H9 (cell line): ENCODE measurements around the gene HEXIM1. TPM values are rescaled to one million over a fixed set of nuclear protein-coding genes. Genes with fewer than 3 reads are reported as not detected.

ENCODE experiments used
- DNase-seq: peaks from one replicate; pipeline ENCODE4 v3.0.0-alpha.2; 2017
- H2AFZ ChIP-seq: one replicate; pipeline ENCODE4 v1.6.1; 2013; ENCODE audit warnings: mild to moderate bottlenecking, low read length, control low read depth, moderate library complexity
- H2AK5ac ChIP-seq: 2 replicates; pipeline ENCODE4 v1.6.1; 2013; ENCODE audit warnings: low read length, control low read depth, mixed read lengths; ENCODE audit not compliant: insufficient read length
- H2BK120ac ChIP-seq: one replicate; pipeline ENCODE4 v1.6.1; 2013; ENCODE audit warnings: low read depth, mild to moderate bottlenecking, low read length, control low read depth, inconsistent platforms; ENCODE audit not compliant: poor library complexity, severe bottlenecking
- H2BK12ac ChIP-seq: 2 replicates; pipeline ENCODE4 v1.6.1; 2013; ENCODE audit warnings: low read length, control low read depth, mixed read lengths, low read depth; ENCODE audit not compliant: insufficient read length
- H2BK15ac ChIP-seq: 2 replicates; pipeline ENCODE4 v1.6.1; 2013; ENCODE audit warnings: low read depth, low read length, control low read depth
- H2BK20ac ChIP-seq: one replicate; pipeline ENCODE4 v1.6.1; 2013; ENCODE audit warnings: low read depth, mild to moderate bottlenecking, low read length, control low read depth, inconsistent platforms; ENCODE audit not compliant: poor library complexity, severe bottlenecking
- H2BK5ac ChIP-seq: 2 replicates; pipeline ENCODE4 v1.6.1; 2013; ENCODE audit warnings: low read length, control low read depth, mixed read lengths; ENCODE audit not compliant: insufficient read length
- H3K14ac ChIP-seq: 2 replicates; pipeline ENCODE4 v1.6.1; 2013; ENCODE audit warnings: low read length, control low read depth; ENCODE audit not compliant: insufficient read depth
- H3K18ac ChIP-seq: 2 replicates; pipeline ENCODE4 v1.6.1; 2013; ENCODE audit warnings: low read depth, mild to moderate bottlenecking, mixed read lengths, low read length, control low read depth; ENCODE audit not compliant: insufficient read length
- H3K23ac ChIP-seq: 2 replicates; pipeline ENCODE4 v1.6.1; 2013; ENCODE audit warnings: low read length, control low read depth, mixed read lengths, low read depth; ENCODE audit not compliant: insufficient read length
- H3K23me2 ChIP-seq: 2 replicates; pipeline ENCODE4 v1.6.1; 2013; ENCODE audit warnings: low read depth, mild to moderate bottlenecking, mixed read lengths, low read length, control low read depth; ENCODE audit not compliant: insufficient read length, poor library complexity, severe bottlenecking
- H3K27ac ChIP-seq: 2 replicates; pipeline ENCODE4 v1.5.1; 2013; ENCODE audit warnings: low read length, control low read depth, mixed read lengths, low read depth; ENCODE audit not compliant: insufficient read length
- H3K27me3 ChIP-seq: 2 replicates; pipeline ENCODE4 v1.6.1; 2013; ENCODE audit warnings: low read length, control low read depth, inconsistent platforms; ENCODE audit not compliant: insufficient read depth
- H3K4ac ChIP-seq: 2 replicates; pipeline ENCODE4 v1.6.1; 2013; ENCODE audit warnings: low read depth, mild to moderate bottlenecking, control low read depth, inconsistent platforms, low read length, moderate library complexity
- H3K4me1 ChIP-seq: 2 replicates; pipeline ENCODE4 v1.6.1; 2013; ENCODE audit warnings: low read length, control low read depth, inconsistent platforms; ENCODE audit not compliant: insufficient read depth
- H3K4me2 ChIP-seq: 2 replicates; pipeline ENCODE4 v1.6.1; 2013; ENCODE audit warnings: low read length, control low read depth, mixed read lengths; ENCODE audit not compliant: insufficient read length, insufficient read depth
- H3K56ac ChIP-seq: 2 replicates; pipeline ENCODE4 v1.6.1; 2013; ENCODE audit warnings: low read depth, mild to moderate bottlenecking, mixed read lengths, low read length, control low read depth; ENCODE audit not compliant: insufficient read length
- H3K79me1 ChIP-seq: 2 replicates; pipeline ENCODE4 v1.6.1; 2013; ENCODE audit warnings: low read depth, mild to moderate bottlenecking, moderate library complexity, low read length, control low read depth, inconsistent platforms; ENCODE audit not compliant: insufficient read depth, poor library complexity, severe bottlenecking
- H3K79me2 ChIP-seq: 2 replicates; pipeline ENCODE4 v1.6.1; 2013; ENCODE audit warnings: low read length, control low read depth, inconsistent platforms; ENCODE audit not compliant: insufficient read depth
- H3K9ac ChIP-seq: 2 replicates; pipeline ENCODE4 v1.6.1; 2013; ENCODE audit warnings: low read length, control low read depth, mixed read lengths; ENCODE audit not compliant: insufficient read length; ENCODE audit errors: extremely low read depth
- H3K9me3 ChIP-seq: one replicate; pipeline ENCODE4 v1.6.1; 2013; ENCODE audit warnings: low read depth, low read length, inconsistent platforms; ENCODE audit not compliant: control insufficient read depth
- H3T11ph ChIP-seq: one replicate; pipeline ENCODE4 v1.6.1; 2013; ENCODE audit warnings: mild to moderate bottlenecking, low read length, control low read depth, inconsistent platforms
- H4K20me1 ChIP-seq: one replicate; pipeline ENCODE4 v1.6.1; 2013; ENCODE audit not compliant: control insufficient read depth, insufficient read length, insufficient read depth
- H4K5ac ChIP-seq: 2 replicates; pipeline ENCODE4 v1.6.1; 2013; ENCODE audit warnings: low read depth, mild to moderate bottlenecking, mixed read lengths, low read length, control low read depth; ENCODE audit not compliant: insufficient read length
- H4K8ac ChIP-seq: replicated peaks from 2 replicates; pipeline ENCODE4 v1.6.1; 2013; ENCODE audit warnings: low read length, control low read depth, mixed read lengths, low read depth; ENCODE audit not compliant: insufficient read length
- H4K91ac ChIP-seq: 2 replicates; pipeline ENCODE4 v1.6.1; 2013; ENCODE audit warnings: low read depth, mild to moderate bottlenecking, moderate library complexity, mixed read lengths, low read length, control low read depth; ENCODE audit not compliant: insufficient read length
- H3K27ac Mint-ChIP-seq, 3 experiments: 2 replicates in 2 of 3; 3 replicates in 1 of 3; pipeline ENCODE4 v1.8.0; 2020 to 2021; ENCODE audit warnings: mixed read lengths in 3 of 3, mild to moderate bottlenecking in 1 of 3, moderate library complexity in 1 of 3
- H3K27me3 Mint-ChIP-seq: 2 replicates; pipeline ENCODE4 v1.8.0; 2021; ENCODE audit warnings: low read depth, mild to moderate bottlenecking, moderate library complexity, mixed read lengths
- H3K36me3 Mint-ChIP-seq, 3 experiments: 2 replicates in 2 of 3; 3 replicates in 1 of 3; pipeline ENCODE4 v1.8.0; 2020 to 2021; ENCODE audit warnings: low read depth in 3 of 3, mixed read lengths in 3 of 3; ENCODE audit not compliant: insufficient read depth in 1 of 3
- H3K4me1 Mint-ChIP-seq, 2 experiments: 2 replicates each; pipeline ENCODE4 v1.8.0; 2020; ENCODE audit warnings: mixed read lengths in 2 of 2
- H3K4me3 Mint-ChIP-seq, 2 experiments: 2 replicates in 1 of 2; 3 replicates in 1 of 2; pipeline ENCODE4 v1.8.0; 2020 to 2021; ENCODE audit warnings: mild to moderate bottlenecking in 2 of 2, mixed read lengths in 2 of 2, moderate library complexity in 1 of 2
- H3K9me3 Mint-ChIP-seq, 2 experiments: 2 replicates in 1 of 2; 3 replicates in 1 of 2; pipeline ENCODE4 v1.8.0; 2020; ENCODE audit warnings: mild to moderate bottlenecking in 2 of 2, mixed read lengths in 2 of 2, moderate library complexity in 1 of 2
- WGBS: extraction: QIAGEN DNeasy Blood & Tissue Kit; methylation state at CpG from one replicate; pipeline ENCODE4 v1.1.7; 2013; ENCODE audit warnings: missing lambda C conversion rate, low lambda C conversion rate, mixed read lengths; ENCODE audit not compliant: insufficient read length; ENCODE audit errors: extremely low coverage; 5-methylcytosine and 5-hydroxymethylcytosine counted together
- total RNA-seq: library from RNA; stranded (reverse); gene quantifications from 2 replicates; pipeline ENCODE4 v1.2.1, GENCODE V29; 2021
- TF ChIP-seq, protein P1 (sequence below): fragments of 200-600 bp; sonication (generic); conservative IDR thresholded peaks from 3 replicates; pipeline ENCODE4 v1.8.0; 2021; ENCODE audit warnings: antibody characterized with exemption, mild to moderate bottlenecking

Gene HEXIM1
- total RNA-seq, 1 experiment from 2014 or later, result 32.4 TPM

DNA sequence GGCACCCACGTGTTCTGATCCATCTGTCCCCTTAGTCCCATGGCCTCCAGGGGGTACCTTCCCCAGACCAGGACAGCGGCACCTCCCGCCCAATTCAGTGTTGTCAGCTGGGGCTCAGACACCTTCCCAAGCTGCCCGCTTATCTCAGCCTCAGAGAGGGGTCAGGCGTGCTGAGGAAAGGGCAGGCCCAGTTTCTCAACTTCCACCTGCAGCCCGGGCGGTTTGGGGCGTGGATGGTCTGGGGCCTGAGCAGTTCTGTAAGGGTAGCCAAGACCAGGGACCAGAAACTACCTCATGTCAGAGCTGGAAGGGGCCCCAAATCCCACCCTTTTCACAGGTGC lies 21.1 kb upstream of the HEXIM1 start:
- Mint-ChIP-seq H3K4me1 (peaks cover 30 to 37% of the 10 kb centered on the region in 2 experiments), H3K36me3 (no peaks in the 10 kb centered on the region; a peak in 1 of 7 replicates), H3K27ac (peak overlapping the region in 1 of 3 experiments; percentile 64; a peak in 2 of 7 replicates), H3K9me3 (no peaks in the 10 kb centered on the region), H3K27me3 (no peaks in the 10 kb centered on the region; the same call in 1 of the 2 replicates), H3K4me3 (no peak overlapping the region)
- no CpG with 5 or more reads among the region's 8 CpGs for WGBS
- no peak overlapping the region for H4K91ac ChIP-seq
- no peak overlapping the region for H3K4me2 ChIP-seq
- H3K4me1 ChIP-seq, result no peaks in the 10 kb centered on the region; the same call in 1 of the 2 replicates
- H2BK12ac ChIP-seq, result no peak overlapping the region
- H3K56ac ChIP-seq, result no peak overlapping the region
- H3T11ph ChIP-seq, result no peak overlapping the region
- H4K5ac ChIP-seq, result no peak overlapping the region
- H3K9ac ChIP-seq, result no peak overlapping the region
- no peak overlapping the region for H3K27ac ChIP-seq
- no peak overlapping the region for H2BK15ac ChIP-seq
- no peak overlapping the region for H2BK5ac ChIP-seq
- no peaks in the 10 kb centered on the region for H3K79me2 ChIP-seq
- no peaks in the 10 kb centered on the region for H3K79me1 ChIP-seq
- TF ChIP-seq, protein P1, sequence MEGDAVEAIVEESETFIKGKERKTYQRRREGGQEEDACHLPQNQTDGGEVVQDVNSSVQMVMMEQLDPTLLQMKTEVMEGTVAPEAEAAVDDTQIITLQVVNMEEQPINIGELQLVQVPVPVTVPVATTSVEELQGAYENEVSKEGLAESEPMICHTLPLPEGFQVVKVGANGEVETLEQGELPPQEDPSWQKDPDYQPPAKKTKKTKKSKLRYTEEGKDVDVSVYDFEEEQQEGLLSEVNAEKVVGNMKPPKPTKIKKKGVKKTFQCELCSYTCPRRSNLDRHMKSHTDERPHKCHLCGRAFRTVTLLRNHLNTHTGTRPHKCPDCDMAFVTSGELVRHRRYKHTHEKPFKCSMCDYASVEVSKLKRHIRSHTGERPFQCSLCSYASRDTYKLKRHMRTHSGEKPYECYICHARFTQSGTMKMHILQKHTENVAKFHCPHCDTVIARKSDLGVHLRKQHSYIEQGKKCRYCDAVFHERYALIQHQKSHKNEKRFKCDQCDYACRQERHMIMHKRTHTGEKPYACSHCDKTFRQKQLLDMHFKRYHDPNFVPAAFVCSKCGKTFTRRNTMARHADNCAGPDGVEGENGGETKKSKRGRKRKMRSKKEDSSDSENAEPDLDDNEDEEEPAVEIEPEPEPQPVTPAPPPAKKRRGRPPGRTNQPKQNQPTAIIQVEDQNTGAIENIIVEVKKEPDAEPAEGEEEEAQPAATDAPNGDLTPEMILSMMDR, result no peak
- H3K23ac ChIP-seq, result no peak overlapping the region
- H3K23me2 ChIP-seq, result no peaks in the 10 kb centered on the region
- no peaks in the 10 kb centered on the region for H3K9me3 ChIP-seq
- no peak overlapping the region for H2BK20ac ChIP-seq
- H4K20me1 ChIP-seq, result no peaks in the 10 kb centered on the region
- H3K18ac ChIP-seq, result no peak overlapping the region
- H3K27me3 ChIP-seq, result no peaks in the 10 kb centered on the region
- H3K14ac ChIP-seq, result no peak overlapping the region; the same call in 1 of the 2 replicates
- no peak overlapping the region for H3K4ac ChIP-seq
- no peak overlapping the region for H2AFZ ChIP-seq
- no peak overlapping the region for H4K8ac ChIP-seq
- no peak for DNase-seq
- no peak overlapping the region for H2AK5ac ChIP-seq
- no peak overlapping the region for H2BK120ac ChIP-seq
